ENCODE results near the gene PTPRM.

DNA sequence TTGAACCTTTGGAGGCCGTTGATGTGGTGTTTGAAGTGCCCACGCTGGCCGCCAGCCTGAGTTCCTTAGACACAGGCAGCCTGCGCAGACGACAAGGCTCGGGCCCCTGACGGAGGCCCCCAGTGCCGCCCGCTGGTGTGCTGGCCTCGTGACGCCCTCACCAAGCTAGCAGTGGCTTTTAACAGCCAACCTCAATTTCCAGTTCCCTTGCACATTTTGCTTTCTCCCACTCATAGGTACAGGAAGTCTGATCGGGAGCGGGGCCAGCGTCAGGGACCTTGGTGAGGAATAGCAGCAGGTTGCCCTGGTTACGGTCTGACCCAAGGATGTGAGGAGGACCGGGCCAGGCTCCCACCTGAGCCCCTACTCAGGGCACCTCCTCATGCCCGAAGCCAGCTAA lies 834.5 kb downstream of the PTPRM start:
- TF ChIP-seq CTCF (IDR thresholded peaks at IDR 0.05; ENCODE audit: low read depth, low read length), result no peak
- TF ChIP-seq MAX (IDR thresholded peaks at IDR 0.05; ENCODE audit: low read depth, low read length), result no peak
- TF ChIP-seq POLR2A (IDR thresholded peaks at IDR 0.05; ENCODE audit: extremely low read depth, insufficient read length), result no peak
